Activated CD4-positive, alpha-beta memory T cell treated with anti-CD3 and anti-CD28 coated beads, Interleukin-2, amount 10 ng/mL, durations not matched to agents 7 days and 5 days (primary cell): ENCODE measurements around the gene LRGUK. TPM values are rescaled to one million over a fixed set of nuclear protein-coding genes. Genes with fewer than 3 reads are reported as not detected.

ENCODE experiments used
- CTCF ChIA-PET: fragments of 350-600 bp; sonication (Branson Sonifier 250); formaldehyde crosslinking; loops from one replicate; lab custom pipeline; 2021; ENCODE audit warnings: antibody characterized with exemption, inconsistent platforms; lab: Charles Lee
- POLR2A ChIA-PET: fragments of 350-600 bp; sonication (Branson Sonifier 250); formaldehyde crosslinking; loops from one replicate; lab custom pipeline; 2021; ENCODE audit warnings: antibody characterized with exemption; lab: Charles Lee
- DNase-seq: peaks from one replicate; pipeline ENCODE4 v3.0.0-alpha.2; 2020
- H3K27ac Mint-ChIP-seq: one replicate; pipeline ENCODE4 v1.8.0; 2021; ENCODE audit warnings: mild to moderate bottlenecking, mixed read lengths
- H3K27me3 Mint-ChIP-seq: one replicate; pipeline ENCODE4 v1.8.0; 2021; ENCODE audit warnings: mixed read lengths
- H3K36me3 Mint-ChIP-seq: one replicate; pipeline ENCODE4 v1.8.0; 2021; ENCODE audit warnings: low read depth, mixed read lengths
- H3K4me1 Mint-ChIP-seq: one replicate; pipeline ENCODE4 v1.8.0; 2021; ENCODE audit warnings: mixed read lengths
- H3K4me3 Mint-ChIP-seq: one replicate; pipeline ENCODE4 v1.8.0; 2021; ENCODE audit warnings: mild to moderate bottlenecking, mixed read lengths
- H3K9me3 Mint-ChIP-seq: one replicate; pipeline ENCODE4 v1.8.0; 2021; ENCODE audit warnings: mixed read lengths
- total RNA-seq, 2 experiments: library from RNA; stranded (reverse); gene quantifications; one replicate each; pipeline ENCODE4 v1.2.3, GENCODE V29; 2021

Gene LRGUK
- total RNA-seq, 2 experiments from 2014 or later: 0.15 TPM; not detected in 1

GRCh38 chr7:134311807-134312206 is 184.7 kb downstream of the LRGUK start:
- ChIA-PET CTCF (no interaction called here), POLR2A (no interaction called here)
- Mint-ChIP-seq H3K4me1 (peaks cover 23% of the 10 kb centered on the region), H3K9me3 (no peaks in the 10 kb centered on the region), H3K27me3 (no peaks in the 10 kb centered on the region), H3K27ac (no peak overlapping the region), H3K36me3 (peaks cover 11% of the 10 kb centered on the region), H3K4me3 (no peak overlapping the region)
- DNase-seq: no peak

- CTCF ChIA-PET: no interaction called here
- Mint-ChIP-seq H3K36me3 (peaks cover 11% of the 10 kb centered on the region), H3K9me3 (no peaks in the 10 kb centered on the region), H3K27ac (no peak overlapping the region), H3K27me3 (no peaks in the 10 kb centered on the region), H3K4me3 (no peak overlapping the region), H3K4me1 (peaks cover 30% of the 10 kb centered on the region)
- DNase-seq: no peak
- POLR2A ChIA-PET: no interaction called here
These were observed 185.6 kb downstream of the LRGUK start for GRCh38 chr7:134312717-134313116.

GRCh38 chr7:134313543-134313942 is 186.4 kb downstream of the LRGUK start:
- Mint-ChIP-seq H3K4me1 (peaks cover 31% of the 10 kb centered on the region), H3K4me3 (no peak overlapping the region), H3K27ac (no peak overlapping the region), H3K27me3 (no peaks in the 10 kb centered on the region), H3K9me3 (no peaks in the 10 kb centered on the region), H3K36me3 (peaks cover 11% of the 10 kb centered on the region)
- POLR2A ChIA-PET: no interaction called here
- no peak for DNase-seq
- CTCF ChIA-PET: no interaction called here

Other genes with a start within 250 kb of the LRGUK start
- 10 to 100 TPM; 12.6 to 15.2 TPM for gene SLC35B4, start 189.6 kb downstream of the LRGUK start, total RNA-seq